ENCODE results near the gene TRIP13.

The TRIP13 gene

GRCh38 chr5:891117-891836 lies 1.4 kb upstream of the TRIP13 start:
- no peak for TF ChIP-seq CTCF (IDR thresholded peaks at IDR 0.05; ENCODE audit: low read depth, low read length, missing control alignments)
- no peak for DNase-seq (ENCODE audit: low read depth)
- H3K4me3 ChIP-seq (ENCODE audit: low read depth, low read length) = peak overlapping the region; percentile 95
- in situ Hi-C loops (cut with HindIII; ENCODE audit: low sequenced_read_pairs) = no loop called here

GRCh38 chr5:891837-892393 lies 769 bp upstream of the TRIP13 start:
- in situ Hi-C loops (cut with HindIII; ENCODE audit: low sequenced_read_pairs) = no loop called here
- DNase-seq (ENCODE audit: low read depth) = no peak
- H3K4me3 ChIP-seq (ENCODE audit: low read depth, low read length) = peak overlapping the region; percentile 95
- TF ChIP-seq CTCF (IDR thresholded peaks at IDR 0.05; ENCODE audit: low read depth, low read length, missing control alignments) = no peak

- in situ Hi-C loops (cut with HindIII; ENCODE audit: low sequenced_read_pairs) = no loop called here
- TF ChIP-seq CTCF (IDR thresholded peaks at IDR 0.05; ENCODE audit: low read depth, low read length, missing control alignments) = no peak
- peak overlapping the region; percentile 95 for H3K4me3 ChIP-seq (ENCODE audit: low read depth, low read length)
- no peak for DNase-seq (ENCODE audit: low read depth)
Measured at GRCh38 chr5:893137-893506, 438 bp downstream of the TRIP13 start.

GRCh38 chr5:893711-894110 lies 1.0 kb downstream of the TRIP13 start:
- TF ChIP-seq CTCF (IDR thresholded peaks at IDR 0.05; ENCODE audit: low read depth, low read length, missing control alignments) = no peak
- in situ Hi-C loops (cut with HindIII; ENCODE audit: low sequenced_read_pairs) = no loop called here
- peak overlapping the region; percentile 95 for H3K4me3 ChIP-seq (ENCODE audit: low read depth, low read length)
- DNase-seq (ENCODE audit: low read depth) = no peak

- H3K4me3 ChIP-seq (ENCODE audit: low read depth, low read length) = no peak overlapping the region
- DNase-seq (ENCODE audit: low read depth) = no peak
- in situ Hi-C loops (cut with HindIII; ENCODE audit: low sequenced_read_pairs) = no loop called here
- no peak for TF ChIP-seq CTCF (IDR thresholded peaks at IDR 0.05; ENCODE audit: low read depth, low read length, missing control alignments)
Measured at GRCh38 chr5:900781-901180, 8.1 kb downstream of the TRIP13 start.

GRCh38 chr5:902129-902916 lies 9.6 kb downstream of the TRIP13 start:
- in situ Hi-C loops (cut with HindIII; ENCODE audit: low sequenced_read_pairs) = no loop called here
- TF ChIP-seq CTCF (IDR thresholded peaks at IDR 0.05; ENCODE audit: low read depth, low read length, missing control alignments) = no peak
- no peak overlapping the region for H3K4me3 ChIP-seq (ENCODE audit: low read depth, low read length)
- no peak for DNase-seq (ENCODE audit: low read depth)

Measured in astrocyte of the cerebellum (primary cell).